Pancreas (tissue), 10 donors: ENCODE measurements around the gene IREB2. TPM values are rescaled to one million over a fixed set of nuclear protein-coding genes. Genes with fewer than 3 reads are reported as not detected.

Experiments used
- ATAC-seq, 4 donors: fragments of 200-7000 bp; cut with Tn5 transposase; one replicate each; pipeline versions ENCODE4 v1.8.0 to v1.9.1; 2020; ENCODE audit warnings: mild to moderate bottlenecking in 4 of 4, moderate library complexity in 4 of 4
- DNase-seq, 6 donors: peaks; one replicate each; pipeline ENCODE4 v3.0.0-alpha.2; 2020
- FAIRE-seq: peaks from 2 replicates; lab custom pipeline; 2012; peaks lifted over from hg19 to GRCh38; lab: Jason Lieb, UNC
- H3K27ac ChIP-seq, 4 donors: fragments of 200-600 bp; sonication (generic); 1 replicate in 3 of 4; 2 replicates in 1 of 4; pipeline versions ENCODE4 v1.5.0 to v1.8.0; 2020
- H3K27me3 ChIP-seq, 4 donors: fragments of 200-600 bp; one replicate each; pipeline ENCODE4 v1.8.0; 2021
- H3K36me3 ChIP-seq, 3 donors: fragments of 200-600 bp; sonication (generic) in 1 of 3; one replicate each; pipeline versions ENCODE4 v1.5.0 to v1.8.0; 2020 to 2021
- H3K4me1 ChIP-seq, 3 donors: fragments of 200-600 bp; one replicate each; pipeline ENCODE4 v1.8.0; 2021
- H3K4me3 ChIP-seq, 4 donors: fragments of 200-600 bp; sonication (generic) in 2 of 4; one replicate each; pipeline versions ENCODE4 v1.5.0 to v1.8.0; 2020 to 2021
- H3K9me3 ChIP-seq, 4 donors: fragments of 200-600 bp; one replicate each; pipeline ENCODE4 v1.8.0; 2021
- CTCF ChIP-seq, 4 donors: fragments of 200-600 bp; sonication (generic) in 3 of 4; IDR thresholded peaks; one replicate each; pipeline versions ENCODE4 v1.5.0 to v1.8.0; 2021; ENCODE audit warnings: antibody characterized with exemption in 4 of 4
- WGBS, 2 donors: extraction: QIAGEN DNeasy Blood & Tissue Kit; methylation state at CpG; one replicate each; pipeline ENCODE4 v1.1.7; 2013; 5-methylcytosine and 5-hydroxymethylcytosine counted together
- intact Hi-C, 3 donors: fragments of 100-400 bp; cut with DNase I; formaldehyde crosslinking; loops; one replicate each; pipeline versions ENCODE4 v1.11.1 to v1.14.2; 2022
- polyA plus RNA-seq, 2 donors: library from polyadenylated mRNA; stranded (reverse); fragments of 200-250 nt; gene quantifications; one replicate each; pipeline ENCODE4 v1.2.3, GENCODE V29; 2013
- total RNA-seq, 6 donors: library from RNA; stranded (reverse); fragmentation: NEBNext Ultra II Directional in 4 of 6; extraction: Animal tissue kit (Norgen Biotek cat#: 25700) in 4 of 6; gene quantifications; one replicate each; pipeline versions ENCODE4 v1.2.1 to v1.2.4, GENCODE V29; 2021 to 2023
- donor health status: healthy with polysubstance abuse.
- donor health status: DM: no; HTN: no; CAD: no; lungs with moderate emphysema.
- donor health status: DM: no; HTN: no; CAD: no.
- donor health status: control.
- donor health status: control.
- donor health status: Bipolar disorder and iron deficiency.
- donor health status: DM: yes; HTN: yes; CAD: no.
- donor health status: DM: no; HTN: no; CAD: no.
- donor health status: DM: no; HTN: no; CAD: no.
- donor health status: DM: yes; HTN: yes; CAD: no.

The IREB2 gene
- total and polyA plus RNA-seq, 8 donors, result 5.7 to 34.0 (median 19.2) TPM

GRCh38 chr15:78450285-78450858 lies 12.4 kb downstream of the IREB2 start:
- H3K4me3 ChIP-seq, result no peak overlapping the region
- no peaks in the 10 kb centered on the region for H3K36me3 ChIP-seq
- H3K27ac ChIP-seq, result no peak overlapping the region
- FAIRE-seq, result no peak
- DNase-seq, result no peak
- 64 to 68% methylated on average over 5 of the region's 5 CpGs for WGBS, 2 donors
- peak in 2 of 4 donors; percentile 29 to 79 for ATAC-seq
- H3K4me1 ChIP-seq, result peaks cover 8 to 36% (median 32%) of the 10 kb centered on the region in 3 donors
- H3K9me3 ChIP-seq, result no peaks in the 10 kb centered on the region
- no peak for TF ChIP-seq CTCF (IDR thresholded peaks at IDR 0.05)
- intact Hi-C loops, result no loop called here
- H3K27me3 ChIP-seq, result no peaks in the 10 kb centered on the region

GRCh38 chr15:78452485-78452884 lies 14.5 kb downstream of the IREB2 start:
- intact Hi-C loops, result no loop called here
- no peak overlapping the region for H3K27ac ChIP-seq
- peaks cover 23 to 54% (median 48%) of the 10 kb centered on the region in 3 donors for H3K4me1 ChIP-seq
- no peak overlapping the region for H3K4me3 ChIP-seq
- no peak for DNase-seq
- no peaks in the 10 kb centered on the region for H3K27me3 ChIP-seq
- no peaks in the 10 kb centered on the region for H3K36me3 ChIP-seq
- no peak for FAIRE-seq
- 94 to 98% methylated on average over 3 of the region's 3 CpGs for WGBS, 2 donors
- no peak for TF ChIP-seq CTCF (IDR thresholded peaks at IDR 0.05)
- no peak for ATAC-seq
- H3K9me3 ChIP-seq, result no peaks in the 10 kb centered on the region

- Histone ChIP-seq H3K4me1 (peaks cover 25 to 54% (median 50%) of the 10 kb centered on the region in 3 donors), H3K4me3 (no peak overlapping the region), H3K36me3 (no peaks in the 10 kb centered on the region), H3K27me3 (no peaks in the 10 kb centered on the region), H3K9me3 (no peaks in the 10 kb centered on the region), H3K27ac (peak overlapping the region in 2 of 4 donors; percentile 6 to 26)
- intact Hi-C loops, result no loop called here
- ATAC-seq, result peak; percentile 24 to 66 (median 30)
- FAIRE-seq, result no peak
- TF ChIP-seq CTCF (IDR thresholded peaks at IDR 0.05), result no peak
- 21 to 25% methylated on average over 2 of the region's 2 CpGs for WGBS, 2 donors
- DNase-seq, result no peak
Measured at GRCh38 chr15:78453447-78453846, 15.4 kb downstream of the IREB2 start.

- intact Hi-C loops, result no loop called here
- 92 to 95% methylated on average over 5 of the region's 5 CpGs for WGBS, 2 donors
- ATAC-seq, result peak in 2 of 4 donors; percentile 49 to 50
- Histone ChIP-seq H3K36me3 (no peaks in the 10 kb centered on the region), H3K4me1 (peaks cover 17 to 46% (median 40%) of the 10 kb centered on the region in 3 donors), H3K9me3 (no peaks in the 10 kb centered on the region), H3K27ac (no peak overlapping the region), H3K4me3 (no peak overlapping the region), H3K27me3 (no peaks in the 10 kb centered on the region)
- no peak for TF ChIP-seq CTCF (IDR thresholded peaks at IDR 0.05)
- no peak for DNase-seq
- no peak for FAIRE-seq
Measured at GRCh38 chr15:78454992-78455391, 17.0 kb downstream of the IREB2 start.

GRCh38 chr15:78455749-78456148 lies 17.7 kb downstream of the IREB2 start:
- Histone ChIP-seq H3K27ac (no peak overlapping the region), H3K36me3 (no peaks in the 10 kb centered on the region), H3K27me3 (no peaks in the 10 kb centered on the region), H3K4me1 (peaks cover 17 to 41% (median 40%) of the 10 kb centered on the region in 3 donors), H3K4me3 (no peak overlapping the region), H3K9me3 (no peaks in the 10 kb centered on the region)
- ATAC-seq, result peak in 3 of 4 donors; percentile 20 to 26 (median 25)
- WGBS, 2 donors, result 42 to 47% methylated on average over 3 of the region's 3 CpGs
- intact Hi-C loops, result no loop called here
- no peak for TF ChIP-seq CTCF (IDR thresholded peaks at IDR 0.05)
- DNase-seq, result no peak
- no peak for FAIRE-seq
